Activated CD4-positive, alpha-beta T cell treated with anti-CD3 and anti-CD28 coated beads, Interleukin-10, Interleukin-2, amounts not matched to agents 100 ng/mL and 50 ng/mL, durations not matched to agents 16 hours and 8 hours (primary cell): ENCODE data around the gene DNAJC11.
A peak's percentile ranks its signal among the peaks of the same experiment; 100 is the strongest.
"Not testable (repeated sequence)": the region's sequence is repeated elsewhere in the genome, so short reads cannot be mapped to it uniquely, and the experiment has no call there.

Experiments used
- DNase-seq: peaks from one replicate; pipeline ENCODE4 v3.0.0-alpha.2; 2020

DNAJC11 gene

DNA sequence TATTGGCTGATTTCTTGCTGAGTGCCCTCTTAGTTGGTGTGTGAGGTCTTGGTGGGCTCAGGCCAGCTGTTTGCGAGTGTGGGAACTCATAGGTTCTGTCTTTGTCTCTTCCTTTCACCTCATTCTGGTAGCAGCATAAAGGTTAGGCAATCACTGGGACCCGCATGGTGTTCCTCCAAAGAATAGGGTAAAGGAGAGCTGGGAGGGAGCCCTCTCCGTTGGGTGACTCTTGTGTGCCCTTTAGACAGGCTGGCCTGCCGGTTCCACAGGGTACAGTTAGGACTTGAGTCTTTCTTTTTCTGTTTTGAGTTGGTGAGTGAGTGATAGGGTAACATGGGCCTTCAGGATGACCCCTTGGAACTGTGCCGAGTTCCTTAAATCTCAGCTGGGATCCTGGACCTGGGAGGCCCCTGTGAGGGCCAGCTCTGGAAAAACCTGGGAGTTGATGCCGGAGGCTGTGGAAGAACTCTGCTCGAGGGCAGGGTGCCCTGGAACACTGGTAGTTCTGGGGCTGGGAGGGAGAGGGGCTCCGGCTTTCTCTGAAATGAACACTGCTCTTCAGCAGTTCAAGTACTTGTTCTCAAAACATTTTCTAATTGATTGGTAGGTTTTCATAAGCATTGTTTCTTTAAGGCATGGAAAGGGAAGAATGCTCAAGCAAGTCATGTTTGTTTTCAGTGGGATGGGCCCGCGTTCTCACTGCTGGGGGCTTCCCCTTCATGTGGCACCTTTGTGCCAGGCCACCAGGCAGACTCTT is 79.0 kb downstream of the DNAJC11 start:
- no peak for DNase-seq

GRCh38 chr1:6621429-6622391 is 79.9 kb downstream of the DNAJC11 start:
- DNase-seq: no peak

GRCh38 chr1:6619045-6619444 is 82.6 kb downstream of the DNAJC11 start:
- no peak for DNase-seq

GRCh38 chr1:6614929-6615785 is 86.5 kb downstream of the DNAJC11 start:
- DNase-seq: no peak

- peak; percentile 42 for DNase-seq
Measured at GRCh38 chr1:6614019-6614928, 87.3 kb downstream of the DNAJC11 start.

DNA sequence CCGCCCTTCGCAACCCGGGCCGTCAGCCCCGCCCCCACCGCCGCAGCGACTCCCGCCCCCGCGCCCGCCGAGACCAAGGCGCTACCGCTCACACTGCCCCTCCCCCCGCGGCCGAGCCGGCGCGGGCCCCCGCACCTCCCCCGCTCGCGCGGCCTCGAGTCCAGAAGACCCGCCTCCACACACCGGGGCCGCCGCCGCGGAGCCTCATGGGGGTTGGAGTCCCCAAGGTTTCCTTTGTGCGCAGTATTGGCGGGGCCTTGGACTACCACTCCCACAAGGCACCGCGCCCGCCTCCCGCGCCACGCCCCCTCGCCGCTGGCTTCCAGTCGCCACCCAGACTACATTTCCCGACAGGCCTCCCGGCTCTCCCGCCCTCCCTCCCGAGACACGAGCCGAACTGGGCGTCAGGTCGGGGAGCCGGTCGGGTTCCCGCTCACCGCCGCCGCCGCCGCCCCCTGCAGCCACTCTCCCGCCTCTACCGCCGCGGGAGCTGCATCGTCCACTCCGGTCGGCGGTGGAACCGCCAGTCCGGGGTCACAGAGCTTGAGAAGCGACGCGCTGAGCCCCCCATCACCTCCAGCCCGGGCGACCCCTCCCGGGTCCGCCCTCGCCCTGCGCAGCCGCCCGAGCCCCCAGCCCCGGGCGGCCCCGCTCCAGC is 88.1 kb downstream of the DNAJC11 start, which contains the start of gene PHF13:
TSS of gene PHF13 (plus strand) at position 371 of the 658 bp plus-strand sequence. CDS start 336 bp downstream, outside the sequence.
- DNase-seq: peak; percentile 100

DNA sequence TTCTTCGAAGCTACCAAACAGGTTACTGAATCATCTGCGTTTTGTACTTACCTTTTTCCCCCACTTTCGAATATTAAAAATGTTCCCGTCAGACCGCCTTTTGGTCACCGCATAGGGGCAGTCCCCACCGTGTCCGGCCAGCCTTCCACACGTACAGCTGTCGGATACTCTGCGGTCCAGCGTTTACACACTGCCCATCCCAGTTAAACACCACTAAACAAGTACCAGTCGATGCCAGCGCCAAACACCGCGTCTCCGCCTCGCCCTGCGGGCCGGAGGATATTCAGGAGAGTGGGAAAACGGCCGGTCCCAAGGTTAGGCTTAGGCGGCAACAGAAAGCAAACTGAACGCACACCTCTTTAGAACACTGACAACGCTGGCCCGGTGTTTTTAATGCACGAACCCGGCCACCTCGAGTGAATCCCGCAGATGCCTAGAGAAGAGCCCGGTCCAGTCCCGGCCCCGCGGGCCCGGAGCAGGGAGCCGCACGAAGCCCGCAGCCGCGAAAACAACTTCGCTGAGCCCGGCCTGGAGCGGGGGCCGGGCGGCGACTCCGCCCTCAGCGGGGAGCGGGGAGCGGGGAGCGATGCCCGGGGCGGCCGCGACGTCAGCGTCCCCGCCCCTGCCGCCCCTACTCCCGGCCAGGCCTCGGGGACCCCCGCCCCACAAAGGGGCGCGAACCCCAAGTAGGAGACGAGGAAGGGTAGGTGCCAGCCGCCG is 88.8 kb downstream of the DNAJC11 start:
- no peak for DNase-seq

GRCh38 chr1:6603915-6604558 is 97.6 kb downstream of the DNAJC11 start:
- DNase-seq: no peak

DNA sequence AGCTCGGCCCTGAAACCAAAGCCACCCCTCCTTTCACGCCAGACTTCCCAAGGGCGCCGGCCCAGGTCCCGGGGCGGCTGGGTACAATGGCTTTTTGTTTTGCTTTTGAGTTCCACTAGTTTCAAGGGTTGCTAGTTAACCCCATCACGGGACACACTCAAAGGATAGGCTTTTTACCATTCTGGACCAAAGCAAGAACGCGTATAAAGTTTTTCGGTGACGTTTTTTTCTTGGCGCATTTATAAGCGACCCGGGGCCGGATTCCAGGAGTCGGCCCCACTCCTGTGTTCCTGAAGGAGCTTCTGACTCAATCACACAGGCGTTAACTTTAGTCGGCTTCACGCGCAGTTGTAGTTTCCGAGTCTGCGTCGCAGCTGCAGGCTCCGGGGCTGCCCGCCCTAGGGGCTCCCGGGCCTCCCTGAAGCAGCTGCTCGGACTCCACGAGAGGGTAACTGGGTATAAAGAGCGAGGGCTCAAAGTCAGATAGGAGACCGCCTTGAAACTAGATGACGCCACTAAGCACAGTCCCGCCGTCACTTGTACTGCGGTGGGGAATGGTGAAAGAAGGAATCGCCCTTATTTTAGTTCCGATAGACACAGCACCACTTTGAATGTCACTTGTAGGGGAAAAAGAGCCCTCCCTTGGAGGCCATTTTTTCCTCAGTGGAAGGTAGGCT is 98.2 kb downstream of the DNAJC11 start:
- peak; percentile 68 for DNase-seq

GRCh38 chr1:6602669-6603237 is 98.9 kb downstream of the DNAJC11 start, which contains the start of gene KLHL21:
Gene KLHL21, minus strand, starts transcription at chr1:6602869. Its CDS starts 52 bp downstream, at chr1:6602817.
- DNase-seq: peak; percentile 93

DNA sequence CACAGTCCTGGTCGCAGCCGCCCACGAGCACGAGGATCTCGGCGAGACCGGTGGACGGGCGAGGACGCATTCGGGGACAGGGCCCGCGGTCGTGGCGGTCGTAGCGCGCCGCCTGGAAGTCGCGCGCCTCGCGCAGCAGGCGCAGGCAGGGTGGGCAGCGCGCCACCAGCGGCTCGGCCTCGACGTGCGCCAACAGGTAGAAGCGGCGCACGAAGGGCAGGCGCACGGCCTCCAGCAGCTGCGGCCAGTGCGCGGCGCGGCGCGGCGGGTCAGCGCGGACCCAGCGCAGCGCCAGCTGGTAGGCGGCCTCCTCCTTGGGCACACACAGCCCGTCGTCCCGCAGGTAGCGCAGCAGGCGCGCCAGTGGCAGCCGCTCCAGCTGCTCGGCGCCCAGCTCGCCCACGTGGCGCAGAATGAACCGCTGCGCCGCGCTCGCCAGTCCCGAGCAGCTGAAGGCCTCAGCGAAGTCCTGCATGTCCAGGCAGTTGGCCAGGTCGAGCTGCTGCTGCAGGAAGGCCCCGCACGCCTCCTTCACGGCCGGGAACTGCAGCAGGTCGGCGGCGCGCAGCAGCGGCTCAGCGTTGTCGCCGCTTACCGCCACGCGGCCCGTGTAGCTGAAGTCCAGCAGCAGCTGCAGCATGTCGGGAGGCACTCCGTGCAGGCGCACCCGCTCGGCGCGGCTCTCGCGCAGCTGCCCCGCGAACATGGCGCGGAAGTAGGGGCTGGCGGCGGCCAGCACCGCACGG is 99.5 kb downstream of the DNAJC11 start:
- no peak for DNase-seq

DNA sequence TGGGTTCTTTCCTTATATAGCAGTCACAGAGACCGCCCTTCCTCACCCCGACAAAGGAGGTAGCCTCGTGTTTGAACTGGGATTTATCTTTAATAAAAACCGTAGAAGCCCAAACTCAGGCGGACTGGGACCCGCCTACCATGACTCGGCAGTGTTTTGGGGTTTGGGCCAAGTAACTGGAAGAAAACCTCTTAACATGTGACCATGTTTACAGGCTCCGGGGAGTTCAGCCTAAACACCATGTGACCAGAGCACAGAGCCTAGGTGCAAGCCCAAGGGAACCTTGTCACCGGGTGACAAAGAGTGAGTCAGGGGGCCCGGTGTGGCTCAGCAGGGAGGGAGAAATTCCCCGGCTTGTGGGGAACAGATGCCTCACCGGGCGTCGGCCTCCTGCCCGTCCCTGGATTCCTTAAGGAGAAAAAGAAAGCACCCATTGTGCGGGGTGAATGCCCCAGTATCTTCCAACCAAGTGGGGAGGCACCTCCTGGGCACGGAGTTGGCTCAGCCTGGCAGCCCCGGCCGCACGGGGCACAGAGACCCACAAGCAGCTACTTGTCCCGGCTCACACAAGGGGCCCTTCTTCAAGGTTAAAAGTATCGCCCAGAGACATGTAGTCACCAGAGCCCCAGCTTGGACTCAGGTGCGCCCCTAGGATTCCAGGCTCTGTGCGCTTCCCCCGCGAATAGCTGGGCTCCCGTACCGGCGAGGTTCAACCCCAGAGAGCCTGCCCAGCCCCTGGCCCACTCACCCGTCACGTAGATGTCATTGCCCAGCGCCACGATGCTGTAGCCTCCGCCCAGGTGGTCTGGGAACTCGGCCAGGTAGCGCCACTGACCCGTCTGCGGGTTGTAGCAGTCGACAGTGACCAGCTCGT is 100.3 kb downstream of the DNAJC11 start:
- peak; percentile 90 for DNase-seq

- no peak for DNase-seq
Measured at GRCh38 chr1:6600410-6601048, 101.1 kb downstream of the DNAJC11 start.

- not testable (repeated sequence) for DNase-seq
Measured at GRCh38 chr1:6599991-6600390, 101.6 kb downstream of the DNAJC11 start.

- peak; percentile 63 for DNase-seq
Measured at GRCh38 chr1:6599141-6599975, 102.3 kb downstream of the DNAJC11 start.

- DNase-seq: no peak
Measured at GRCh38 chr1:6597777-6598131, 103.9 kb downstream of the DNAJC11 start.
